ENCODE data around the gene BTG4.

Gene BTG4

DNA sequence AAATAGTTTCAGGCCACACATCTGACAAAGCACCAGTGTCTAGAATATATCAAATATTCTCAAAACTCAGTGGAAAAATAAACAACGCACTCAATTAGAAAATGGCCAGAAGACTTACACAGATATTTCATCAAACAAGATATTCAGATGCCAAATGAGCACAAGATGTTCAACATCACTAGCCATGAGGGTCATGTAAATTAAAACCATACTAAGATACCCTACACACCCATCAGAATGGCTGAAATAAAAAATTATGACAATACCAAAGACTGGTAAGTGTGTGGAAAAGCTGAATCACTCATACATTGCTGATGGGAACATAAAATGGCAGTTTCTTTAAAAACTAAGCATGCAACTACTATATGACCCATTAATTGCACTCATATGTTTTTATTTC is 21.7 kb downstream of the BTG4 start:
- TF ChIP-seq, protein P1, sequence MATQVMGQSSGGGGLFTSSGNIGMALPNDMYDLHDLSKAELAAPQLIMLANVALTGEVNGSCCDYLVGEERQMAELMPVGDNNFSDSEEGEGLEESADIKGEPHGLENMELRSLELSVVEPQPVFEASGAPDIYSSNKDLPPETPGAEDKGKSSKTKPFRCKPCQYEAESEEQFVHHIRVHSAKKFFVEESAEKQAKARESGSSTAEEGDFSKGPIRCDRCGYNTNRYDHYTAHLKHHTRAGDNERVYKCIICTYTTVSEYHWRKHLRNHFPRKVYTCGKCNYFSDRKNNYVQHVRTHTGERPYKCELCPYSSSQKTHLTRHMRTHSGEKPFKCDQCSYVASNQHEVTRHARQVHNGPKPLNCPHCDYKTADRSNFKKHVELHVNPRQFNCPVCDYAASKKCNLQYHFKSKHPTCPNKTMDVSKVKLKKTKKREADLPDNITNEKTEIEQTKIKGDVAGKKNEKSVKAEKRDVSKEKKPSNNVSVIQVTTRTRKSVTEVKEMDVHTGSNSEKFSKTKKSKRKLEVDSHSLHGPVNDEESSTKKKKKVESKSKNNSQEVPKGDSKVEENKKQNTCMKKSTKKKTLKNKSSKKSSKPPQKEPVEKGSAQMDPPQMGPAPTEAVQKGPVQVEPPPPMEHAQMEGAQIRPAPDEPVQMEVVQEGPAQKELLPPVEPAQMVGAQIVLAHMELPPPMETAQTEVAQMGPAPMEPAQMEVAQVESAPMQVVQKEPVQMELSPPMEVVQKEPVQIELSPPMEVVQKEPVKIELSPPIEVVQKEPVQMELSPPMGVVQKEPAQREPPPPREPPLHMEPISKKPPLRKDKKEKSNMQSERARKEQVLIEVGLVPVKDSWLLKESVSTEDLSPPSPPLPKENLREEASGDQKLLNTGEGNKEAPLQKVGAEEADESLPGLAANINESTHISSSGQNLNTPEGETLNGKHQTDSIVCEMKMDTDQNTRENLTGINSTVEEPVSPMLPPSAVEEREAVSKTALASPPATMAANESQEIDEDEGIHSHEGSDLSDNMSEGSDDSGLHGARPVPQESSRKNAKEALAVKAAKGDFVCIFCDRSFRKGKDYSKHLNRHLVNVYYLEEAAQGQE (IDR thresholded peaks at IDR 0.05; ENCODE audit: insufficient read depth in 1 of 2, low read depth in 2 of 2, low read length in 2 of 2): no peak
- TF ChIP-seq FOXP2 (optimal IDR thresholded peaks at IDR 0.05; ENCODE audit: borderline replicate concordance, extremely low read depth, extremely low read length, insufficient read depth) (no peak), SIN3A (IDR thresholded peaks at IDR 0.05; ENCODE audit: borderline replicate concordance, insufficient read depth, low read length) (no peak), POLR2AphosphoS5 (IDR thresholded peaks at IDR 0.05; ENCODE audit: low read depth, low read length) (no peak), TAF1 (IDR thresholded peaks at IDR 0.05; ENCODE audit: borderline replicate concordance, insufficient read depth, low read length) (no peak)

DNA sequence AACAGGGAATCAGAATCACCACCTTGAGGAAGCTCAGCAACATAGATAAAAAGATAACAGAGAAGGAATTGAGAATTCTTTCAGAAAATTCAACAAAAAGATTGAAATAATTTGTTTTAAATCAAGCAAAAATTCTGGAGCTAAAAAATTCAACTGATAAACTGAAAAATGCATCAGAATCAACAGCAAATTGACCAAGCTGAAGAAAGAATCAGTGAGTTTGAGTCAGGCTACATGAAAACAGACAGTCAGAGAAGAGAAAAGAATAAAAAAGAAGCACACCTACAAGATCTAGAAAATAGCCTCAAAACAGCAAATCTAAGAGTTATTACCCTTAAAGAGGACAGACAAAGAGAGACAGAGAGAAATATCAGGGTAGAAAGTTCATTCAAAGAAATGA is 28.8 kb downstream of the BTG4 start:
- TF ChIP-seq, protein P1 (IDR thresholded peaks at IDR 0.05; ENCODE audit: insufficient read depth in 1 of 2, low read depth in 2 of 2, low read length in 2 of 2): no peak
- no peak for TF ChIP-seq POLR2AphosphoS5 (IDR thresholded peaks at IDR 0.05; ENCODE audit: low read depth, low read length)
- TF ChIP-seq FOXP2 (optimal IDR thresholded peaks at IDR 0.05; ENCODE audit: borderline replicate concordance, extremely low read depth, extremely low read length, insufficient read depth): no peak
- TF ChIP-seq SIN3A (IDR thresholded peaks at IDR 0.05; ENCODE audit: borderline replicate concordance, insufficient read depth, low read length): no peak
- TF ChIP-seq TAF1 (IDR thresholded peaks at IDR 0.05; ENCODE audit: borderline replicate concordance, insufficient read depth, low read length): no peak

DNA sequence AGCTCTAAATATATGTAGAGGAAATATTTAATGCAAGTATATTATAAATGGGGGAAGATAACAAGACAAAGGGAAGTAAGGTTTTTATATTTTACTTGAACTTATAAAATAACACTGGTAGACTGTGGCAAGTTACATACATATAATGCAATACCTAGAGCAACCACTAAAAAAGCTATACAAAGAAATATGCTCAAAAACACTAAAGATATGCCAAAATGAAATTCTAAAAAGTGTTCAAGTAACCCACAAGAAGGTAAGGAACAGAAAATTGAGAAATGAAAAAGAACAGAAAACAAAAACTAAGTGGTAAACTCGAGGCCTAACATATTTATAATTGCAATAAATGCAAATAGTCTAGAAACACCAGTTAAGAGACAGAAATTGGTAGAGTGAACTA is 32.5 kb downstream of the BTG4 start:
- TF ChIP-seq SIN3A (IDR thresholded peaks at IDR 0.05; ENCODE audit: borderline replicate concordance, insufficient read depth, low read length) (no peak), FOXP2 (optimal IDR thresholded peaks at IDR 0.05; ENCODE audit: borderline replicate concordance, extremely low read depth, extremely low read length, insufficient read depth) (no peak), POLR2AphosphoS5 (IDR thresholded peaks at IDR 0.05; ENCODE audit: low read depth, low read length) (no peak), TAF1 (IDR thresholded peaks at IDR 0.05; ENCODE audit: borderline replicate concordance, insufficient read depth, low read length) (no peak)
- TF ChIP-seq, protein P1 (IDR thresholded peaks at IDR 0.05; ENCODE audit: insufficient read depth in 1 of 2, low read depth in 2 of 2, low read length in 2 of 2): no peak

DNA sequence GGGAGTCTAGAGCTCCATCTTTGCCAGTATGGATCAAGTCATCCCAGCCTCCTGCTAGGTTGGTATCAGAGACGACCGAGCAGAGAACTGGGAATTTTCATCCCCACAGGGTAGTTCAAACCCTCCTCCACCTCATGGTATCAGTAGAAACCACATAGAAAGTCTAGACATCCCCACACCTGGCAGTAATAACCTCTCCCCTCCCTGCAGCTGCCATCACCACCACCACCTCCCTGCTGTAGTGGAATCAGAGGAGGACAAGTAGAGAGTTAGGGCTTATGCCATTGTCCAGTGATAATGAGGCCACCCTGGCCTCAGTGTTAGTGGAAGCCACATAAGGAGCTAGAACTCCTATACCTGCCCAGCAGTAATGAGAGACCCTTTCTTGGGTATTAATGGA is 34.3 kb downstream of the BTG4 start:
- TF ChIP-seq POLR2AphosphoS5 (IDR thresholded peaks at IDR 0.05; ENCODE audit: low read depth, low read length) (no peak), SIN3A (IDR thresholded peaks at IDR 0.05; ENCODE audit: borderline replicate concordance, insufficient read depth, low read length) (no peak), TAF1 (IDR thresholded peaks at IDR 0.05; ENCODE audit: borderline replicate concordance, insufficient read depth, low read length) (no peak), FOXP2 (optimal IDR thresholded peaks at IDR 0.05; ENCODE audit: borderline replicate concordance, extremely low read depth, extremely low read length, insufficient read depth) (no peak)
- TF ChIP-seq, protein P1 (IDR thresholded peaks at IDR 0.05; ENCODE audit: insufficient read depth in 1 of 2, low read depth in 2 of 2, low read length in 2 of 2): no peak

DNA sequence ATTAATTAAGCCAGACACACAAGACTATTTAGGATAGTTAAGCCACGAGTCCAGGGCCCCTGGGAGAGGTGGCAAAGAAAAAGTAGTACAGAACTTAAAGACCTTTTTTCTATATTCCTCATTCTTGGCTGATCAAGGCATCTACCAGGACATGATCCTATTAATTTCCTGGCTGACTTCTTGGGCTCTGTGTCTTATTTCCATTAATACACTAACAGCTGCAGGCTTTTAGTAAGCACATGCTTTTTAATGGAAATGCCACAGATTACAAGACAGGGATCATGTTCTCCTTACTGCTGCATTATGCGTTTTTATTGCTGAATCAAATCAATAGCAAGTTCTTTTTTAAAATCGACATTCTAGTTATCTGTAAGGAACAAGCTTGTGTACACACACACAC is 35.2 kb downstream of the BTG4 start:
- no peak for TF ChIP-seq SIN3A (IDR thresholded peaks at IDR 0.05; ENCODE audit: borderline replicate concordance, insufficient read depth, low read length)
- no peak for TF ChIP-seq POLR2AphosphoS5 (IDR thresholded peaks at IDR 0.05; ENCODE audit: low read depth, low read length)
- no peak for TF ChIP-seq FOXP2 (optimal IDR thresholded peaks at IDR 0.05; ENCODE audit: borderline replicate concordance, extremely low read depth, extremely low read length, insufficient read depth)
- TF ChIP-seq, protein P1 (IDR thresholded peaks at IDR 0.05; ENCODE audit: insufficient read depth in 1 of 2, low read depth in 2 of 2, low read length in 2 of 2): no peak
- TF ChIP-seq TAF1 (IDR thresholded peaks at IDR 0.05; ENCODE audit: borderline replicate concordance, insufficient read depth, low read length): no peak

Measured in PFSK-1 (cell line).